CD4-positive, alpha-beta T cell treated with Interleukin-17A for 4 hours (primary cell): ENCODE measurements around the gene KRT38.

Source experiments
- DNase-seq: peaks from one replicate; pipeline ENCODE4 v3.0.0-alpha.2; 2020; ENCODE audit warnings: mixed read lengths

KRT38 gene

GRCh38 chr17:41393826-41394225, 47.0 kb downstream of the KRT38 start:
- DNase-seq = no peak

- DNase-seq = no peak
These were observed 47.5 kb downstream of the KRT38 start for GRCh38 chr17:41393294-41393693.

- DNase-seq = no peak
These were observed 48.5 kb downstream of the KRT38 start for GRCh38 chr17:41392278-41392677.

GRCh38 chr17:41391535-41391934, 49.2 kb downstream of the KRT38 start:
- no peak for DNase-seq

GRCh38 chr17:41390411-41390938, 50.3 kb downstream of the KRT38 start:
- no peak for DNase-seq

GRCh38 chr17:41387670-41388069, 53.1 kb downstream of the KRT38 start:
- DNase-seq = no peak

GRCh38 chr17:41386227-41386626, 54.6 kb downstream of the KRT38 start:
- DNase-seq = no peak
